Common myeloid progenitor, CD34-positive (primary cell): Measurements from ENCODE around the gene JUP.

Experiments used
- CTCF ChIA-PET: fragments of 350-600 bp; sonication (Branson Sonifier 250); formaldehyde crosslinking; loops from one replicate; lab custom pipeline; 2021; ENCODE audit warnings: antibody characterized with exemption; lab: Charles Lee
- POLR2A ChIA-PET: fragments of 350-600 bp; sonication (Branson Sonifier 250); formaldehyde crosslinking; loops from one replicate; lab custom pipeline; 2021; ENCODE audit warnings: antibody characterized with exemption; lab: Charles Lee
- DNase-seq, 3 donors: peaks; one replicate each; pipeline versions ENCODE4 v3.0.0 to v3.0.0-alpha.2; 2013
- H3K27ac ChIP-seq, 2 experiments: 1 replicate in 1 of 2; 2 replicates in 1 of 2; pipeline ENCODE4 v1.7.0; 2013; ENCODE audit warnings: inconsistent platforms in 2 of 2, low read length in 2 of 2, mild to moderate bottlenecking in 2 of 2, low read depth in 1 of 2, moderate library complexity in 1 of 2; ENCODE audit not compliant: severe bottlenecking in 2 of 2, insufficient read depth in 1 of 2, poor library complexity in 1 of 2
- H3K27me3 ChIP-seq, 5 experiments: replicated peaks in 2 of 5; 1 replicate in 3 of 5; 2 replicates in 2 of 5; pipeline versions ENCODE4 v1.6.1 to v1.7.0; 2013; ENCODE audit warnings: low read length in 4 of 5, mild to moderate bottlenecking in 2 of 5, moderate library complexity in 2 of 5, inconsistent platforms in 1 of 5; ENCODE audit not compliant: insufficient read depth in 5 of 5, control insufficient read depth in 4 of 5
- H3K36me3 ChIP-seq, 4 experiments: 1 replicate in 2 of 4; 2 replicates in 2 of 4; pipeline versions ENCODE4 v1.6.1 to v1.7.0; 2013; ENCODE audit warnings: low read length in 3 of 4, control low read depth in 1 of 4, mild to moderate bottlenecking in 1 of 4; ENCODE audit not compliant: control insufficient read depth in 4 of 4, insufficient read depth in 4 of 4
- H3K4me1 ChIP-seq, 4 experiments: 1 replicate in 3 of 4; 2 replicates in 1 of 4; pipeline versions ENCODE4 v1.6.1 to v1.7.1; 2013; ENCODE audit warnings: low read length in 3 of 4, mild to moderate bottlenecking in 3 of 4, control low read depth in 1 of 4, inconsistent platforms in 1 of 4, moderate library complexity in 1 of 4; ENCODE audit not compliant: control insufficient read depth in 4 of 4, insufficient read depth in 4 of 4; ENCODE audit errors: control extremely low read depth in 1 of 4
- H3K4me3 ChIP-seq, 7 experiments: 1 replicate in 4 of 7; 2 replicates in 3 of 7; pipeline versions ENCODE4 v1.5.1 to v1.7.0; 2013; ENCODE audit warnings: mild to moderate bottlenecking in 7 of 7, low read length in 6 of 7, moderate library complexity in 6 of 7, inconsistent platforms in 2 of 7, low read depth in 2 of 7, control low read depth in 1 of 7; ENCODE audit not compliant: insufficient read depth in 4 of 7, control insufficient read depth in 1 of 7; ENCODE audit errors: extremely low read depth in 1 of 7
- H3K9me3 ChIP-seq, 5 experiments: 1 replicate in 4 of 5; 2 replicates in 1 of 5; pipeline versions ENCODE4 v1.6.1 to v1.7.1; 2013; ENCODE audit warnings: low read length in 4 of 5, mild to moderate bottlenecking in 2 of 5, inconsistent platforms in 1 of 5, low read depth in 1 of 5, moderate library complexity in 1 of 5; ENCODE audit not compliant: control insufficient read depth in 4 of 5, insufficient read depth in 2 of 5; ENCODE audit errors: control extremely low read depth in 1 of 5
- WGBS: methylation state at CpG from one replicate; pipeline ENCODE4 v1.1.5; 2013; ENCODE audit not compliant: insufficient coverage; 5-methylcytosine and 5-hydroxymethylcytosine counted together

JUP gene

DNA sequence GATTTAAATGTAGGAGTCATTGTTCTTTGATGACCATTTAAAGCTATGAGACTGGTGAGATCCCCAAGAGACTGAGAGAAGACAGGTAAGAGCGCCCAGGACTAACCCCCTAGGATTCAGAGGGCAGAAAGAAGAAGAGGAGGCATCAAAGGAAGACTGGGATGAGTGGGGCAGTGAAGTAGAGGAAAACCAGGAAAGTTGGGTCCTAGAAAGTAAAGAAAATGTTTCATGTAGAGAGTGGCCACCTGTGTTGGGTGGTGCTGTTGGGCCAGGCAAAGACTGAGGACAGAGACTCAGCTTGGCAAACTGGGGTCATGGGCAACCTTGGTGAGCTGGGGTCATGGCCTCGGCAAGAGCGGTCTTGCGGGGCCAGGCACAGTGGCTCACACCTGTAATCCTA is 50.8 kb downstream of the JUP start:
- peaks cover 0 to 21% (median 18%) of the 10 kb centered on the region in 4 experiments for H3K4me1 ChIP-seq
- 97% methylated on average over 4 of the region's 4 CpGs for WGBS
- H3K27ac ChIP-seq = no peak overlapping the region
- no peaks in the 10 kb centered on the region for H3K9me3 ChIP-seq
- no peak overlapping the region for H3K4me3 ChIP-seq
- no peak for DNase-seq
- H3K27me3 ChIP-seq = peaks cover 0 to 66% (median 20%) of the 10 kb centered on the region in 5 experiments
- POLR2A ChIA-PET = interaction anchor here (0.7 kb wide), 1 partner anchor 75 kb away, joined by 3 read pairs; no protein-coding TSS in a partner anchor
- CTCF ChIA-PET = interaction anchor here (0.8 to 2.2 kb wide), 8 partner anchors 8 to 224 kb away, joined by 3 to 8 read pairs (median 4); partner anchors contain the start of gene P3H4
- H3K36me3 ChIP-seq = no peaks in the 10 kb centered on the region

DNA sequence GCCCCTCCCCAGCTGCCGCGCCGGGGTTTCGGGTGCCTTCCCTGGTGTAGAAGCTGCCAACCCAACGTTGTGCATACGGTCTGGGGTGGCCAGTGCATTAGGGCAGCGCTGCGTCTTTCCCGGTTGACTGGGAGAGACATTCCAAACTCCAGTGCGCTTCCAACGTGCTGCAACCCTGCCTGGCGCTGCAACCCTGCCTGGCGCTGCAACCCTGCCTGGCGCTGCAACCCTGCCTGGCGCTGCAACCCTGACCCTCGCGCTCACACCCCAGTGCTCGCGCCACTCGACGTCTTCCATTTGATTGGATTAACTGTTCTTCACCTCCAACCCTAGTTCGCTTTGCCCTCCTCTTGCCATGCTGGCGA is 51.6 kb downstream of the JUP start:
- POLR2A ChIA-PET = interaction anchor here (0.7 to 1.5 kb wide), 2 partner anchors 51 to 76 kb away, joined by 3 to 5 read pairs; partner anchors contain the start of gene JUP
- peaks cover 0 to 21% (median 18%) of the 10 kb centered on the region in 4 experiments for H3K4me1 ChIP-seq

GRCh38 chr17:41734139-41734948 is 52.2 kb downstream of the JUP start, which contains the start of gene HAP1:
Gene HAP1 (minus strand): TSS chr17:41734643. CDS start chr17:41734634, 9 bp downstream.
- Histone ChIP-seq H3K4me3 (peak within 1 kb of the TSS; percentile 11 to 68 (median 51)), H3K27me3 (peaks cover 0 to 74% (median 20%) of the 10 kb centered on the region in 5 experiments), H3K4me1 (peaks cover 0 to 21% (median 18%) of the 10 kb centered on the region in 4 experiments), H3K9me3 (no peaks in the 10 kb centered on the region), H3K36me3 (no peaks in the 10 kb centered on the region), H3K27ac (no peak within 1 kb of the TSS)
- POLR2A ChIA-PET = interaction anchor here (1.5 kb wide), 1 partner anchor 51 kb away, joined by 5 read pairs; the partner anchor contains the start of gene JUP
- peak in 2 of 3 donors; percentile 35 to 37 for DNase-seq
- CTCF ChIA-PET = interaction anchor here (0.9 to 1.3 kb wide), 3 partner anchors 20 to 177 kb away, joined by 3 to 4 read pairs (median 3); no protein-coding TSS in a partner anchor
- 1% methylated on average over 75 of the region's 77 CpGs for WGBS

More for the DNA sequence above, 51.6 kb downstream of the JUP start:
- Histone ChIP-seq H3K36me3 (no peaks in the 10 kb centered on the region), H3K27ac (no peak overlapping the region), H3K27me3 (peaks cover 0 to 74% (median 20%) of the 10 kb centered on the region in 5 experiments), H3K4me3 (peak overlapping the region in 6 of 7 experiments; percentile 11 to 68 (median 56)), H3K9me3 (no peaks in the 10 kb centered on the region)
- no peak for DNase-seq
- CTCF ChIA-PET = interaction anchor here (0.8 to 1.3 kb wide), 7 partner anchors 19 to 176 kb away, joined by 3 to 4 read pairs (median 4); partner anchors contain the start of gene P3H4
- 4% methylated on average over 21 of the region's 23 CpGs for WGBS

DNA sequence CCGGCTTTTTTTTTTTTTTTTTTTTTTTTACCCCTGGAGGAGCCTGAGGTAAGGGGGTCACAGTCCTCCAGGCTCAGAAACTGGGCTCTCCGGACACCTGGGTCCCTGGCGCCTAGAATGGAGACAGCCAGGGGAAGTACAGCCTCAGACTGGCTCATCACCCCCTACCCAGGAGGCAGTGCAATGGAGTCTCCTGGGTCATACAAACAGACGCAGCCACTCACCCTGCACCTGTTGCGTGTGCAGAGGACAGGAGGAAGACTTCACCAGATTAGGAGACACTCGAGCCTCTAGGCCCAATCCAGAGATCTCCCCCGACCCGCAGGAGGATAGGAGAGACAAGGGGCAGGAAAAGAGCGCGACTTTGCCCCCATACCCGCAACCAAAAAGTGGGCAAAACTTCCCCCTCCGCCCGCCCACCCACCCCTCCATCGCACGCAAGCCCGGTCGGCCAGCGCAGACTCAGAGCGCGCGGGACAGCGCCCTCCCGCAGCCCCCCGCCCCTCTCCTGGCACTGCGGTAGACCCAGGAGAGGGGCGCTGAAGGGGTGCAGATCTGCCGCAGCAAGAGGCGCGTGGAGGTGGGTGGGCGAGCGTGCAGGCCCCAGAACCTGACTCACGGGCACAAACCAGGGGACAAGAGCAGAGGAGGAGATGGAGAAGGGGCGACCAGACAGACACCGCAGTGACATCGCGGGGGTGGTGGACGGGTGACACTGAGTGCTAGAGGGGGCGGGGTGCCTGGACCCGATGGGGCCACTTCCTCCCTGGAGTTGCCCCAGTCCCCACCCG is 53.0 kb downstream of the JUP start:
- ChIA-PET POLR2A (interaction anchor here (1.5 kb wide), 1 partner anchor 52 kb away, joined by 5 read pairs; the partner anchor contains the start of gene JUP), CTCF (interaction anchor here (0.9 kb wide), 1 partner anchor 21 kb away, joined by 4 read pairs; no protein-coding TSS in a partner anchor)
- WGBS = 13% methylated on average over 15 of the region's 40 CpGs
- Histone ChIP-seq H3K27me3 (peaks cover 0 to 74% (median 20%) of the 10 kb centered on the region in 5 experiments), H3K4me1 (peaks cover 0 to 21% (median 18%) of the 10 kb centered on the region in 4 experiments), H3K27ac (no peak overlapping the region), H3K9me3 (no peaks in the 10 kb centered on the region), H3K4me3 (peak overlapping the region in 3 of 7 experiments; percentile 61 to 68 (median 67)), H3K36me3 (no peaks in the 10 kb centered on the region)
- peak in 2 of 3 donors; percentile 54 to 60 for DNase-seq

DNA sequence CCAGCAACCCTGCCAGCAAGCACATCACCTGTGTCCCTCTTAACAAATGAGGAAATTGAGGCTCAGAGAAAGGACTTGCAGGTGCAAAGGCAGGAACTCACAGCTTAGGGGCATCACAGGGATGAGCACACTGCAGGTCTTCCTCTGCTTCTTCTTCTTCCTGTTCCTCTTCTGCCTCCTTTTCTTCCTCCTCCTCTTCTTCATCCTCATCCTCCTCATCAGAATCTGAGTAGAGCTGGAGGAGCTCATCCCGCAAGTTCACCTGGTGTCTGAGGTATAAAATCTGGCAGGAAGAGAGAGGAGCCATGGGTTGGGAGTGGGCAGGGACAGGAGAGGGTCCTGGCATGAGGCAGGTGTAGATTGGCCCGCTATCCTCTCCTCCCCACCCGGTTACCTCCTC is 54.7 kb downstream of the JUP start:
- DNase-seq = no peak
- Histone ChIP-seq H3K4me1 (peaks cover 0 to 17% (median 14%) of the 10 kb centered on the region in 4 experiments), H3K9me3 (no peaks in the 10 kb centered on the region), H3K27ac (no peak overlapping the region), H3K27me3 (peaks cover 0 to 65% (median 18%) of the 10 kb centered on the region in 5 experiments), H3K36me3 (no peaks in the 10 kb centered on the region), H3K4me3 (no peak overlapping the region)
- ChIA-PET POLR2A (interaction anchor here (0.6 kb wide), 1 partner anchor 41 kb away, joined by 3 read pairs; no protein-coding TSS in a partner anchor), CTCF (interaction anchor here (1.3 to 2.1 kb wide), 3 partner anchors 10 to 70 kb away, joined by 5 to 6 read pairs (median 5); no protein-coding TSS in a partner anchor)
- WGBS = 60% methylated on average over 1 of the region's 3 CpGs

- no peak for DNase-seq
- ChIA-PET POLR2A (no interaction called here), CTCF (interaction anchor here (2.1 kb wide), 1 partner anchor 34 kb away, joined by 5 read pairs; no protein-coding TSS in a partner anchor)
- peaks cover 0 to 17% (median 14%) of the 10 kb centered on the region in 4 experiments for H3K4me1 ChIP-seq
- 46% methylated on average over 4 of the region's 4 CpGs for WGBS
- peaks cover 0 to 51% (median 13%) of the 10 kb centered on the region in 5 experiments for H3K27me3 ChIP-seq
- no peaks in the 10 kb centered on the region for H3K36me3 ChIP-seq
- H3K27ac ChIP-seq = no peak overlapping the region
- no peak overlapping the region for H3K4me3 ChIP-seq
- H3K9me3 ChIP-seq = no peaks in the 10 kb centered on the region
Observed at GRCh38 chr17:41730479-41730878, 56.0 kb downstream of the JUP start.
